ENCODE measurements around the gene MRPL14. TPM values are rescaled to one million over a fixed set of nuclear protein-coding genes. Genes with fewer than 3 reads are reported as not detected.

The MRPL14 gene
- total and polyA plus RNA-seq, 9 of the 15 experiments (the other 6 are each of a cell fraction or from before 2014, with no cell fraction given), result 126 to 424 (median 165) TPM

DNA sequence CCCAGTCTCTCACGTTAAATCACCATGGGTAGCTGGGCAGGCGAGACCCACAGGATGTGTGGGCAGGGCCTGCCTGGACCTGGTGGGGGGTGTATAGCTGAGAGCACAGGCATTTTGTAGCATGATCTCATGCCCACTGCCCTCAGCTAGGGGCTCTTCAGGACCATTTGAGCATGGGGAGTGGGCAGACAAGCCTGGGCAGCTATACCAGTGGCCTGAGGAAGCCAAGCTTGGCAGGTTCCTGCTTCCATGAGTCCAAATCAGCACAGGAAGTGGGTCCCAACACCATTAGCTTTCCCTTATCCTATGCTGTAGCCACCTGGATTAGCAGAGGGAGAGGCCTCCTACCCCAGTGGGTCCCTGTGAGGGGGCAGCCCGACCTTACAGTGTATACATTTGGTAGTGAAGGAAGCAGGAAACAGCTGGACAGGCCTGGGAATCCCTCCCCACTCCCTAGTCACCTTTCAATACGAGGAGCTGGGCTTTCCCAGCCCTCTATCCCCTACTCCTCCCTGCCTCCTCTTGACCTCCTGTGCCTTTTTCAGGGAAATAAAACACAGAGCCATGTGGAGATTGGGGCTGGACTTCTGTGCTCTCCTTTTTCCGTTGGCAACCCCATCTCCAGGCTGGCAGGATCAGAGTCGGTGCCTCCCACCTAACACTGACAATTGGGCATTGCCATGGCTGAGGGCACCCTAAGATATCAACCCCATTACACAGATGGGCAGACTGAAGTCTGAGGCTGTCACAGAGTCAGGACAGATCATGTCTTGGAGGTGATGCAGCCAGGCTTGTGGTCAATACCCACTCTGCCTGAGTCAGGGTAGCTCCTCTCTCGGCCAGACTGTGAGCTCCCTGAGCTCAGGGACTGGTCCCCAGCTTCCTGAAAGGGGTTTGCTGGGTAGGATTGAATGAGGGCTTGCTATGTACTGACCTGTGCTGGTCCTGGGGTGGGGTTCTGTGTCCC lies 59.8 kb downstream of the MRPL14 start (continued):
- TF ChIP-seq KDM1A (IDR thresholded peaks at IDR 0.05) (peak; percentile 40 to 74; a peak in 2 of 4 replicates), MAZ (CRISPR knock-in tag; conservative IDR thresholded peaks at IDR 0.05 in 1 of 2, IDR thresholded peaks at IDR 0.05 in 1 of 2) (no peak), DPF2 (IDR thresholded peaks at IDR 0.05) (no peak), CCAR2 (IDR thresholded peaks at IDR 0.05; ENCODE audit: low read depth, low read length) (no peak)
- TF ChIP-seq, protein P1, sequence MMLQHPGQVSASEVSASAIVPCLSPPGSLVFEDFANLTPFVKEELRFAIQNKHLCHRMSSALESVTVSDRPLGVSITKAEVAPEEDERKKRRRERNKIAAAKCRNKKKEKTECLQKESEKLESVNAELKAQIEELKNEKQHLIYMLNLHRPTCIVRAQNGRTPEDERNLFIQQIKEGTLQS (IDR thresholded peaks at IDR 0.05), result no peak
- TF ChIP-seq, protein P1 (CRISPR knock-in tag; conservative IDR thresholded peaks at IDR 0.05), result no peak
- TF ChIP-seq, protein P2, sequence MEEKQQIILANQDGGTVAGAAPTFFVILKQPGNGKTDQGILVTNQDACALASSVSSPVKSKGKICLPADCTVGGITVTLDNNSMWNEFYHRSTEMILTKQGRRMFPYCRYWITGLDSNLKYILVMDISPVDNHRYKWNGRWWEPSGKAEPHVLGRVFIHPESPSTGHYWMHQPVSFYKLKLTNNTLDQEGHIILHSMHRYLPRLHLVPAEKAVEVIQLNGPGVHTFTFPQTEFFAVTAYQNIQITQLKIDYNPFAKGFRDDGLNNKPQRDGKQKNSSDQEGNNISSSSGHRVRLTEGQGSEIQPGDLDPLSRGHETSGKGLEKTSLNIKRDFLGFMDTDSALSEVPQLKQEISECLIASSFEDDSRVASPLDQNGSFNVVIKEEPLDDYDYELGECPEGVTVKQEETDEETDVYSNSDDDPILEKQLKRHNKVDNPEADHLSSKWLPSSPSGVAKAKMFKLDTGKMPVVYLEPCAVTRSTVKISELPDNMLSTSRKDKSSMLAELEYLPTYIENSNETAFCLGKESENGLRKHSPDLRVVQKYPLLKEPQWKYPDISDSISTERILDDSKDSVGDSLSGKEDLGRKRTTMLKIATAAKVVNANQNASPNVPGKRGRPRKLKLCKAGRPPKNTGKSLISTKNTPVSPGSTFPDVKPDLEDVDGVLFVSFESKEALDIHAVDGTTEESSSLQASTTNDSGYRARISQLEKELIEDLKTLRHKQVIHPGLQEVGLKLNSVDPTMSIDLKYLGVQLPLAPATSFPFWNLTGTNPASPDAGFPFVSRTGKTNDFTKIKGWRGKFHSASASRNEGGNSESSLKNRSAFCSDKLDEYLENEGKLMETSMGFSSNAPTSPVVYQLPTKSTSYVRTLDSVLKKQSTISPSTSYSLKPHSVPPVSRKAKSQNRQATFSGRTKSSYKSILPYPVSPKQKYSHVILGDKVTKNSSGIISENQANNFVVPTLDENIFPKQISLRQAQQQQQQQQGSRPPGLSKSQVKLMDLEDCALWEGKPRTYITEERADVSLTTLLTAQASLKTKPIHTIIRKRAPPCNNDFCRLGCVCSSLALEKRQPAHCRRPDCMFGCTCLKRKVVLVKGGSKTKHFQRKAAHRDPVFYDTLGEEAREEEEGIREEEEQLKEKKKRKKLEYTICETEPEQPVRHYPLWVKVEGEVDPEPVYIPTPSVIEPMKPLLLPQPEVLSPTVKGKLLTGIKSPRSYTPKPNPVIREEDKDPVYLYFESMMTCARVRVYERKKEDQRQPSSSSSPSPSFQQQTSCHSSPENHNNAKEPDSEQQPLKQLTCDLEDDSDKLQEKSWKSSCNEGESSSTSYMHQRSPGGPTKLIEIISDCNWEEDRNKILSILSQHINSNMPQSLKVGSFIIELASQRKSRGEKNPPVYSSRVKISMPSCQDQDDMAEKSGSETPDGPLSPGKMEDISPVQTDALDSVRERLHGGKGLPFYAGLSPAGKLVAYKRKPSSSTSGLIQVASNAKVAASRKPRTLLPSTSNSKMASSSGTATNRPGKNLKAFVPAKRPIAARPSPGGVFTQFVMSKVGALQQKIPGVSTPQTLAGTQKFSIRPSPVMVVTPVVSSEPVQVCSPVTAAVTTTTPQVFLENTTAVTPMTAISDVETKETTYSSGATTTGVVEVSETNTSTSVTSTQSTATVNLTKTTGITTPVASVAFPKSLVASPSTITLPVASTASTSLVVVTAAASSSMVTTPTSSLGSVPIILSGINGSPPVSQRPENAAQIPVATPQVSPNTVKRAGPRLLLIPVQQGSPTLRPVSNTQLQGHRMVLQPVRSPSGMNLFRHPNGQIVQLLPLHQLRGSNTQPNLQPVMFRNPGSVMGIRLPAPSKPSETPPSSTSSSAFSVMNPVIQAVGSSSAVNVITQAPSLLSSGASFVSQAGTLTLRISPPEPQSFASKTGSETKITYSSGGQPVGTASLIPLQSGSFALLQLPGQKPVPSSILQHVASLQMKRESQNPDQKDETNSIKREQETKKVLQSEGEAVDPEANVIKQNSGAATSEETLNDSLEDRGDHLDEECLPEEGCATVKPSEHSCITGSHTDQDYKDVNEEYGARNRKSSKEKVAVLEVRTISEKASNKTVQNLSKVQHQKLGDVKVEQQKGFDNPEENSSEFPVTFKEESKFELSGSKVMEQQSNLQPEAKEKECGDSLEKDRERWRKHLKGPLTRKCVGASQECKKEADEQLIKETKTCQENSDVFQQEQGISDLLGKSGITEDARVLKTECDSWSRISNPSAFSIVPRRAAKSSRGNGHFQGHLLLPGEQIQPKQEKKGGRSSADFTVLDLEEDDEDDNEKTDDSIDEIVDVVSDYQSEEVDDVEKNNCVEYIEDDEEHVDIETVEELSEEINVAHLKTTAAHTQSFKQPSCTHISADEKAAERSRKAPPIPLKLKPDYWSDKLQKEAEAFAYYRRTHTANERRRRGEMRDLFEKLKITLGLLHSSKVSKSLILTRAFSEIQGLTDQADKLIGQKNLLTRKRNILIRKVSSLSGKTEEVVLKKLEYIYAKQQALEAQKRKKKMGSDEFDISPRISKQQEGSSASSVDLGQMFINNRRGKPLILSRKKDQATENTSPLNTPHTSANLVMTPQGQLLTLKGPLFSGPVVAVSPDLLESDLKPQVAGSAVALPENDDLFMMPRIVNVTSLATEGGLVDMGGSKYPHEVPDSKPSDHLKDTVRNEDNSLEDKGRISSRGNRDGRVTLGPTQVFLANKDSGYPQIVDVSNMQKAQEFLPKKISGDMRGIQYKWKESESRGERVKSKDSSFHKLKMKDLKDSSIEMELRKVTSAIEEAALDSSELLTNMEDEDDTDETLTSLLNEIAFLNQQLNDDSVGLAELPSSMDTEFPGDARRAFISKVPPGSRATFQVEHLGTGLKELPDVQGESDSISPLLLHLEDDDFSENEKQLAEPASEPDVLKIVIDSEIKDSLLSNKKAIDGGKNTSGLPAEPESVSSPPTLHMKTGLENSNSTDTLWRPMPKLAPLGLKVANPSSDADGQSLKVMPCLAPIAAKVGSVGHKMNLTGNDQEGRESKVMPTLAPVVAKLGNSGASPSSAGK (IDR thresholded peaks at IDR 0.05), result no peak
- TF ChIP-seq, protein P3, sequence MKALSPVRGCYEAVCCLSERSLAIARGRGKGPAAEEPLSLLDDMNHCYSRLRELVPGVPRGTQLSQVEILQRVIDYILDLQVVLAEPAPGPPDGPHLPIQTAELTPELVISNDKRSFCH (CRISPR knock-in tag; IDR thresholded peaks at IDR 0.05), result no peak
- TF ChIP-seq, protein P3 (tag; IDR thresholded peaks at IDR 0.05), result 0 out of 2 replicates have a peak, but pooled peaks have one; percentile 38

Data from K562 (cell line).